Left ventricle myocardium inferior (tissue), 1 donor: ENCODE results near the gene SCD. TPM values are rescaled to one million over a fixed set of nuclear protein-coding genes. Genes with fewer than 3 reads are reported as not detected.
"Not testable (repeated sequence)": the region's sequence is repeated elsewhere in the genome, so short reads cannot be mapped to it uniquely, and the experiment has no call there.

Experiments used
- DNase-seq: peaks from one replicate; pipeline ENCODE4 v3.0.0-alpha.2; 2020
- H3K27ac ChIP-seq: fragments of 200-600 bp; replicated peaks from 2 replicates; pipeline ENCODE4 v1.8.0; 2021
- H3K27me3 ChIP-seq: fragments of 200-600 bp; 2 replicates; pipeline ENCODE4 v1.8.0; 2021; ENCODE audit warnings: low read depth
- H3K36me3 ChIP-seq: fragments of 200-600 bp; 2 replicates; pipeline ENCODE4 v1.8.0; 2021
- H3K4me1 ChIP-seq: fragments of 200-600 bp; 2 replicates; pipeline ENCODE4 v1.8.0; 2021
- H3K4me3 ChIP-seq: fragments of 200-600 bp; 2 replicates; pipeline ENCODE4 v1.8.0; 2021; ENCODE audit warnings: mild to moderate bottlenecking, moderate library complexity
- H3K9me3 ChIP-seq: fragments of 200-600 bp; replicated peaks from 2 replicates; pipeline ENCODE4 v1.8.0; 2021
- intact Hi-C: fragments of 100-400 bp; cut with micrococcal nuclease; formaldehyde crosslinking; loops from one replicate; pipeline ENCODE4 v1.11.0; 2022
- long read RNA-seq: library from polyadenylated mRNA; unstranded; transcript quantifications from one replicate; pipeline ENCODE4 v2.0.0, GENCODE V29; 2021
- total RNA-seq: library from RNA; stranded (reverse); fragmentation: NEBNext Ultra II Directional; extraction: Animal tissue kit (Norgen Biotek cat#: 25700); gene quantifications from one replicate; pipeline ENCODE4 v1.2.1, GENCODE V29; 2021
- TF ChIP-seq, protein P1 (sequence below): fragments of 200-600 bp; IDR thresholded peaks from 2 replicates; pipeline ENCODE4 v1.8.0; 2021; ENCODE audit warnings: antibody characterized with exemption, mild to moderate bottlenecking, borderline replicate concordance
- donor health status: DM: no; HTN: yes; CAD: no; lungs with severe emphysema.

Gene SCD
- 4.8 TPM for total RNA-seq
- long read RNA-seq, full-length matches to known transcripts, result 7 of 7 reads
- long read RNA-seq, partial matches to known transcripts, result 0 of 7 reads
- long read RNA-seq, other reads (novel, unspliced or antisense), result 0 of 7 reads

DNA sequence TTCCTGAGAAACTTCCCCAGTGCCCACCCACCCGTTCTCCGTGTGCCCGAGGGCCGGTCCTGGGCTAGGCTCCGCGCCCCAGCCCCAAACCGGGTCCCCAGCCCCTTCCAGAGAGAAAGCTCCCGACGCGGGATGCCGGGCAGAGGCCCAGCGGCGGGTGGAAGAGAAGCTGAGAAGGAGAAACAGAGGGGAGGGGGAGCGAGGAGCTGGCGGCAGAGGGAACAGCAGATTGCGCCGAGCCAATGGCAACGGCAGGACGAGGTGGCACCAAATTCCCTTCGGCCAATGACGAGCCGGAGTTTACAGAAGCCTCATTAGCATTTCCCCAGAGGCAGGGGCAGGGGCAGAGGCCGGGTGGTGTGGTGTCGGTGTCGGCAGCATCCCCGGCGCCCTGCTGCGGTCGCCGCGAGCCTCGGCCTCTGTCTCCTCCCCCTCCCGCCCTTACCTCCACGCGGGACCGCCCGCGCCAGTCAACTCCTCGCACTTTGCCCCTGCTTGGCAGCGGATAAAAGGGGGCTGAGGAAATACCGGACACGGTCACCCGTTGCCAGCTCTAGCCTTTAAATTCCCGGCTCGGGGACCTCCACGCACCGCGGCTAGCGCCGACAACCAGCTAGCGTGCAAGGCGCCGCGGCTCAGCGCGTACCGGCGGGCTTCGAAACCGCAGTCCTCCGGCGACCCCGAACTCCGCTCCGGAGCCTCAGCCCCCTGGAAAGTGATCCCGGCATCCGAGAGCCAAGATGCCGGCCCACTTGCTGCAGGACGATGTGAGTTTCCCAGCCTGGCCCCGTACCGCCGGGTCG is at the start of gene SCD:
Gene SCD, plus strand, starts transcription at position 469 of the 803 bp plus-strand sequence. Its CDS starts 272 bp downstream, at position 741.
- TF ChIP-seq, protein P1, sequence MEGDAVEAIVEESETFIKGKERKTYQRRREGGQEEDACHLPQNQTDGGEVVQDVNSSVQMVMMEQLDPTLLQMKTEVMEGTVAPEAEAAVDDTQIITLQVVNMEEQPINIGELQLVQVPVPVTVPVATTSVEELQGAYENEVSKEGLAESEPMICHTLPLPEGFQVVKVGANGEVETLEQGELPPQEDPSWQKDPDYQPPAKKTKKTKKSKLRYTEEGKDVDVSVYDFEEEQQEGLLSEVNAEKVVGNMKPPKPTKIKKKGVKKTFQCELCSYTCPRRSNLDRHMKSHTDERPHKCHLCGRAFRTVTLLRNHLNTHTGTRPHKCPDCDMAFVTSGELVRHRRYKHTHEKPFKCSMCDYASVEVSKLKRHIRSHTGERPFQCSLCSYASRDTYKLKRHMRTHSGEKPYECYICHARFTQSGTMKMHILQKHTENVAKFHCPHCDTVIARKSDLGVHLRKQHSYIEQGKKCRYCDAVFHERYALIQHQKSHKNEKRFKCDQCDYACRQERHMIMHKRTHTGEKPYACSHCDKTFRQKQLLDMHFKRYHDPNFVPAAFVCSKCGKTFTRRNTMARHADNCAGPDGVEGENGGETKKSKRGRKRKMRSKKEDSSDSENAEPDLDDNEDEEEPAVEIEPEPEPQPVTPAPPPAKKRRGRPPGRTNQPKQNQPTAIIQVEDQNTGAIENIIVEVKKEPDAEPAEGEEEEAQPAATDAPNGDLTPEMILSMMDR, result no peak
- Histone ChIP-seq H3K27me3 (peaks cover 65% of the 10 kb centered on the region), H3K36me3 (no peaks in the 10 kb centered on the region), H3K4me1 (peaks cover 22% of the 10 kb centered on the region), H3K9me3 (no peaks in the 10 kb centered on the region), H3K4me3 (peak within 1 kb of the TSS; percentile 69), H3K27ac (no peak within 1 kb of the TSS)
- DNase-seq, result peak; percentile 69
- intact Hi-C loops, result no loop called here

DNA sequence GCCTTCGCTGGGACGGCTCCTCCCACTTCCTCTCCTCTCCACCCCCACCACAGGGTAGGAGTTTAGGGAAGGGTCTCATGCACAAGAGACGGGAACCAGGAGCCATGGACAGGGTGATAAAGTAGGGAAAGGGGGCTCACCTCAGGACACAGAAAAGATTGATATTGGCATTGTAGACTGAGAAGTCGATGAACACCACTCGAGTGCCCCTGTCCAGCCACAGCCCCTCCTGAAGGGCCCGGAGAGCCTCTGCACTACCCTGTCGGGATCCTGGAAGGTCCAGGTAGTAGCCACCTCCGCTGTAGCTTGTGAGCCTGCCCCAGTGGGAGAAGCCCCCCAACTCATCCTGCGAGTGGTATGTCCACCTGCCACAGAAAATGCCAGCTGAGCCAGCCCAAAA is 49.8 kb upstream of the SCD start:
- peaks cover 14% of the 10 kb centered on the region for H3K9me3 ChIP-seq
- no peaks in the 10 kb centered on the region for H3K4me1 ChIP-seq
- DNase-seq, result no peak
- H3K27me3 ChIP-seq, result peaks cover 70% of the 10 kb centered on the region
- TF ChIP-seq, protein P1, result no peak
- H3K36me3 ChIP-seq, result no peaks in the 10 kb centered on the region
- no peak overlapping the region for H3K4me3 ChIP-seq
- H3K27ac ChIP-seq, result no peak overlapping the region
- intact Hi-C loops, result no loop called here

DNA sequence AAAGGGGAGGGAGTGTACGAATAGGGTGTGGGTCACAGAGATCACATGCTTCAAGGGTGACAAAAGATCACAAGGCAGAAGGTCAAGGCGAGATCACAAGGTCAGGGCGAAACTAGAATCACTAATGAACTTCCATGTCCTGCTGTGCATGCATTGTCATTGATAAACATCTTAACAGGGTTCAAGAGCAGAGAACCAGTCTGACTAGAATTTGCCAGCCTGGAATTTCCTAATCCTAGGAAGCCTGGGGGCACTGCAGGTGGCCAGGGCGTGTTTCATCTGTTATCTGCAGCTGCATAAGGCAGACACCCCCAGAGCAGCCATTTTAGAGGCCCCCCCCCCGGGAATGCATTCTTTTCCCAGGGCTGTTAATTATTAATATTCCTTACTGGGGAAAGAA is 45.9 kb upstream of the SCD start:
- intact Hi-C loops, H3K36me3 ChIP-seq, H3K4me3 ChIP-seq, H3K4me1 ChIP-seq, H3K27ac ChIP-seq, DNase-seq: not testable (repeated sequence)
- Histone ChIP-seq H3K9me3 (peaks cover 14% of the 10 kb centered on the region), H3K27me3 (peaks cover 61% of the 10 kb centered on the region)

DNA sequence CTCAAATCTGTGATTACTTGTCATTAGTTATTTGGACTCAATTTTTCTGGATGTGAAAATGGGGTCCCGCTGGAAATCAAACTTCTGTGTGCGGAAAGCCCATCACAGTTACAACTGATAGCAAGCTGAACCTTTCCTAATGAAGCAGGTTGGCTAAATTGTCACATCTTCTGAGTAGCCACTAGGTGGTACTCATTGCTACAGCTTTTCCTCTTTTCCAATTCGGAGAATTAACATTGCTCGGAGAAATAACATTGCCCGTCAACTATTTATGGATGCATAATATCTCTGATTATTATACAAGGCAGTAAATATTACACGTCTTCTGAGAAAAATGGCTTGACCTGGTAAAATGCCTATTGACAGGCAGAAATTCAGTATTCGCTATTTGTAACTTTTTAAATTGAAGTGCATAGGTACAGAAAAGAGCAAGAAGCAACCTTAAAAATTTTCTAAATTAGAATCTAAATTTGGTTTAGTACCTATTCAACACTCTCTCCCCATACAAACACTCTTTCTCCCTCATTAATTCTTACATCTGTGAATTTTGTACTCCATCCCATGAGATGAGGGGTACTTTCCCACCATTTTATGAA is 43.2 kb upstream of the SCD start:
- DNase-seq, result no peak
- Histone ChIP-seq H3K4me1 (no peaks in the 10 kb centered on the region), H3K9me3 (peaks cover 14% of the 10 kb centered on the region), H3K27me3 (peaks cover 62% of the 10 kb centered on the region), H3K27ac (no peak overlapping the region), H3K36me3 (no peaks in the 10 kb centered on the region), H3K4me3 (no peak overlapping the region)
- TF ChIP-seq, protein P1, result peak; percentile 64
- intact Hi-C loops, result no loop called here

DNA sequence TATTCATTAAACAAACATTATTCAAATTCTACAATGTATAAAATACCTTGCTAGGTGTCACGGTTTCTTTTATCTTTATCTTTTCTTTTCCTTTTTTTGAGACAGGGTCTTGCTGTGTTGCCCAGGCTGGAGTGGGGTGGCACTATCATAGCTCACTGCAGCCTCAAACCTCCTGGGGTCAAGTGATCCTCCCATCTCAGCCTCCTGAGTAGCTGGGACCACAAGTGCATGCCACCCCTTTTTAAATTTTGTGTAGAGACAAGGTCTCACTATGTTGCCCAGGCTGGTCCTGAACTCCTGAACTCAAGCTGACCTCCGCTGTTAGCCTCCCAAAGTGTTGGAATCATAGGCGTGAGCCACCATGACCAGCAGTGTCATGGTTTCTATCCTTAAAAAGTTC is 42.6 kb upstream of the SCD start:
- Histone ChIP-seq H3K4me1 (no peaks in the 10 kb centered on the region), H3K27ac (no peak overlapping the region), H3K36me3 (no peaks in the 10 kb centered on the region), H3K9me3 (peaks cover 14% of the 10 kb centered on the region), H3K27me3 (peaks cover 64% of the 10 kb centered on the region), H3K4me3 (no peak overlapping the region)
- no peak for DNase-seq
- TF ChIP-seq, protein P1, result no peak
- intact Hi-C loops, result no loop called here

DNA sequence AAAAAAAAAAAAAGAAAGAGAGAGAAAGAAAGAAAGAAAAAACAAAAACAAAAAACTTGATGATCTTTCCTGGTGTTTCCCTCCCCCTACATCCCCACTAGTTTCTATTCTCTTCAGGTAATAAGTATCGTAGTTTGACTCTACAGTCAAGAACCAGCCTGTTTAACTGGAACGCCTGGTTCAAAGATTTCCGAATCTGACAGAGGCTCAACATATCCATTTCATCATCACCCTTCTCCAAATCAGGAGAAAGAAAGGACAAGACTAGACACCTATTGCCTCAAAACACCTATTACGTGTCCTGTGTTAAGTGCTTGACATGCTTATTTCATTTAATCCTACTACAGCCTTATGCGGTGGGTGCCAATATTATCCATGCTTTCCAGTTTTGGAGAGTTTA is 40.2 kb upstream of the SCD start:
- no peak for DNase-seq
- H3K36me3 ChIP-seq, result no peaks in the 10 kb centered on the region
- no peak overlapping the region for H3K27ac ChIP-seq
- no peak overlapping the region for H3K4me3 ChIP-seq
- intact Hi-C loops, result no loop called here
- H3K4me1 ChIP-seq, result no peaks in the 10 kb centered on the region
- peaks cover 80% of the 10 kb centered on the region for H3K27me3 ChIP-seq
- no peaks in the 10 kb centered on the region for H3K9me3 ChIP-seq
- TF ChIP-seq, protein P1, result no peak
